SK-N-SH (cell line): Measurements from ENCODE around the gene ERC1.

Source experiments
- EP300 ChIP-seq, 2 experiments: IDR thresholded peaks; 2 replicates each; pipeline versions ENCODE4 v1.4.0 to v1.6.1; 2012; ENCODE audit warnings: borderline replicate concordance in 1 of 2, low read depth in 1 of 2, low read length in 1 of 2
- FOXJ3 ChIP-seq: sonication (generic); formaldehyde crosslinking; IDR thresholded peaks from 2 replicates; pipeline ENCODE4 v1.5.1; 2020; ENCODE audit warnings: mild to moderate bottlenecking, missing genetic modification reagents
- RFX5 ChIP-seq: IDR thresholded peaks from 2 replicates; pipeline ENCODE4 v1.6.1; 2012; ENCODE audit warnings: mild to moderate bottlenecking, improper control_type of control experiment, low read length
- RXRA ChIP-seq: IDR thresholded peaks from 2 replicates; pipeline ENCODE4 v1.4.0; 2012; ENCODE audit warnings: low read depth, mild to moderate bottlenecking, borderline replicate concordance
- TAF1 ChIP-seq: IDR thresholded peaks from 2 replicates; pipeline ENCODE4 v1.6.1; 2012; ENCODE audit warnings: low read depth, mild to moderate bottlenecking, low read length, moderate library complexity, borderline replicate concordance
- YY1 ChIP-seq: IDR thresholded peaks from 2 replicates; pipeline ENCODE4 v1.4.0; 2012; ENCODE audit warnings: low read depth, mild to moderate bottlenecking
- TF ChIP-seq, protein P1 (sequence below): fragments of 200-600 bp; sonication (generic); IDR thresholded peaks from 2 replicates; pipeline ENCODE4 v1.6.1; 2017; ENCODE audit warnings: antibody characterized with exemption, mild to moderate bottlenecking, moderate library complexity
- TF ChIP-seq, protein P2 (sequence below): fragments of 150-350 bp; IDR thresholded peaks from 2 replicates; pipeline ENCODE4 v1.6.1; 2017; ENCODE audit warnings: antibody characterized with exemption, low read length, low read depth, borderline replicate concordance

DNA sequence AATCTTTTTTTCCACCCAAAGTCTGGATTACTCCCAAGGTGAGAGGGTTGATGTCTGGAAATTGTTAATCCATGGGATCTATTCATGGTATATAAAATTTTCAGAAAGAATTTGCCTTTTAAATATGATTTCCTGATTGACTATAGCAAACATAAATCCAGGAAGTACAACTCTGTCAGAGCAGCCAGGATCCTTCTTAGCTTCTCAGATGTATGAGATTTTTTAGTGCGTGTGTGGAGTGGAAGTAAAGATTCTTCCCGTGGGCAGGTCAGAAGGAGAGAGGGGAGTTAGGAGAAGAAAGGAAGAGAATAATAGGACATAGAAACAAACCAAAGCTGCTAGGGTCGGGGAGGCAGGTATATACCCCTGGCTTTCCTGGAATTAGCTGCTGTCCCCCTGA lies 444.0 kb downstream of the ERC1 start:
- TF ChIP-seq RXRA (no peak), YY1 (no peak), FOXJ3 (CRISPR knock-in tag) (no peak), TAF1 (no peak), RFX5 (no peak), EP300 (IDR thresholded peaks at IDR 0.05; ENCODE audit: borderline replicate concordance in 1 of 2, low read depth in 1 of 2, low read length in 1 of 2) (no peak)
- TF ChIP-seq, protein P1, sequence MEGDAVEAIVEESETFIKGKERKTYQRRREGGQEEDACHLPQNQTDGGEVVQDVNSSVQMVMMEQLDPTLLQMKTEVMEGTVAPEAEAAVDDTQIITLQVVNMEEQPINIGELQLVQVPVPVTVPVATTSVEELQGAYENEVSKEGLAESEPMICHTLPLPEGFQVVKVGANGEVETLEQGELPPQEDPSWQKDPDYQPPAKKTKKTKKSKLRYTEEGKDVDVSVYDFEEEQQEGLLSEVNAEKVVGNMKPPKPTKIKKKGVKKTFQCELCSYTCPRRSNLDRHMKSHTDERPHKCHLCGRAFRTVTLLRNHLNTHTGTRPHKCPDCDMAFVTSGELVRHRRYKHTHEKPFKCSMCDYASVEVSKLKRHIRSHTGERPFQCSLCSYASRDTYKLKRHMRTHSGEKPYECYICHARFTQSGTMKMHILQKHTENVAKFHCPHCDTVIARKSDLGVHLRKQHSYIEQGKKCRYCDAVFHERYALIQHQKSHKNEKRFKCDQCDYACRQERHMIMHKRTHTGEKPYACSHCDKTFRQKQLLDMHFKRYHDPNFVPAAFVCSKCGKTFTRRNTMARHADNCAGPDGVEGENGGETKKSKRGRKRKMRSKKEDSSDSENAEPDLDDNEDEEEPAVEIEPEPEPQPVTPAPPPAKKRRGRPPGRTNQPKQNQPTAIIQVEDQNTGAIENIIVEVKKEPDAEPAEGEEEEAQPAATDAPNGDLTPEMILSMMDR: no peak
- TF ChIP-seq, protein P2, sequence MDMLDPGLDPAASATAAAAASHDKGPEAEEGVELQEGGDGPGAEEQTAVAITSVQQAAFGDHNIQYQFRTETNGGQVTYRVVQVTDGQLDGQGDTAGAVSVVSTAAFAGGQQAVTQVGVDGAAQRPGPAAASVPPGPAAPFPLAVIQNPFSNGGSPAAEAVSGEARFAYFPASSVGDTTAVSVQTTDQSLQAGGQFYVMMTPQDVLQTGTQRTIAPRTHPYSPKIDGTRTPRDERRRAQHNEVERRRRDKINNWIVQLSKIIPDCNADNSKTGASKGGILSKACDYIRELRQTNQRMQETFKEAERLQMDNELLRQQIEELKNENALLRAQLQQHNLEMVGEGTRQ: no peak
